ENCODE data around the gene TSEN54.

The TSEN54 gene

GRCh38 chr17:75570772-75571171 is 54.4 kb downstream of the TSEN54 start:
- no peaks in the 10 kb centered on the region for H3K36me3 ChIP-seq
- H3K9me3 ChIP-seq: no peaks in the 10 kb centered on the region
- no peaks in the 10 kb centered on the region for H3K27me3 ChIP-seq
- no peaks in the 10 kb centered on the region for H3K4me1 ChIP-seq
- TF ChIP-seq CTCF (IDR thresholded peaks at IDR 0.05; ENCODE audit: low read depth, low read length): no peak
- H3K4me3 ChIP-seq (ENCODE audit: low read depth, low read length): no peak overlapping the region
- DNase-seq: no peak

GRCh38 chr17:75571197-75571884 is 55.0 kb downstream of the TSEN54 start:
- Histone ChIP-seq H3K4me1 (no peaks in the 10 kb centered on the region), H3K27me3 (no peaks in the 10 kb centered on the region), H3K36me3 (no peaks in the 10 kb centered on the region), H3K4me3 (ENCODE audit: low read depth, low read length) (no peak overlapping the region), H3K9me3 (no peaks in the 10 kb centered on the region)
- no peak for TF ChIP-seq CTCF (IDR thresholded peaks at IDR 0.05; ENCODE audit: low read depth, low read length)
- no peak for DNase-seq

- H3K27me3 ChIP-seq: no peaks in the 10 kb centered on the region
- no peak for TF ChIP-seq CTCF (IDR thresholded peaks at IDR 0.05; ENCODE audit: low read depth, low read length)
- no peaks in the 10 kb centered on the region for H3K9me3 ChIP-seq
- no peaks in the 10 kb centered on the region for H3K4me1 ChIP-seq
- no peak for DNase-seq
- no peaks in the 10 kb centered on the region for H3K36me3 ChIP-seq
- no peak overlapping the region for H3K4me3 ChIP-seq (ENCODE audit: low read depth, low read length)
Measured at GRCh38 chr17:75571885-75572215, 55.5 kb downstream of the TSEN54 start.

GRCh38 chr17:75572713-75573539 is 56.6 kb downstream of the TSEN54 start:
- no peak for TF ChIP-seq CTCF (IDR thresholded peaks at IDR 0.05; ENCODE audit: low read depth, low read length)
- no peak overlapping the region for H3K4me3 ChIP-seq (ENCODE audit: low read depth, low read length)
- no peaks in the 10 kb centered on the region for H3K9me3 ChIP-seq
- H3K4me1 ChIP-seq: no peaks in the 10 kb centered on the region
- no peaks in the 10 kb centered on the region for H3K36me3 ChIP-seq
- H3K27me3 ChIP-seq: no peaks in the 10 kb centered on the region
- DNase-seq: no peak

GRCh38 chr17:75573540-75573957 is 57.2 kb downstream of the TSEN54 start:
- no peaks in the 10 kb centered on the region for H3K36me3 ChIP-seq
- no peaks in the 10 kb centered on the region for H3K4me1 ChIP-seq
- no peaks in the 10 kb centered on the region for H3K27me3 ChIP-seq

More at GRCh38 chr17:75573540-75573957, 57.2 kb downstream of the TSEN54 start:
- no peak for DNase-seq
- no peak for TF ChIP-seq CTCF (IDR thresholded peaks at IDR 0.05; ENCODE audit: low read depth, low read length)
- H3K4me3 ChIP-seq (ENCODE audit: low read depth, low read length): no peak overlapping the region
- no peaks in the 10 kb centered on the region for H3K9me3 ChIP-seq

Measured in BE2C (cell line).